Esophagus muscularis mucosa (tissue), 3 donors: ENCODE results near the gene DNM3.

Source experiments
- CTCF ChIP-seq, 3 experiments: fragments of 200-600 bp in 2 of 3; fragments of 450-650 bp in 1 of 3; sonication (generic) in 2 of 3; IDR thresholded peaks; one replicate each; pipeline ENCODE4 v1.5.1; 2017 to 2019; ENCODE audit warnings: antibody characterized with exemption in 3 of 3, mild to moderate bottlenecking in 2 of 3, moderate library complexity in 1 of 3
- EP300 ChIP-seq: sonication (generic); formaldehyde crosslinking; IDR thresholded peaks from one replicate; pipeline ENCODE4 v1.6.1; 2017; ENCODE audit warnings: antibody characterized with exemption

- TF ChIP-seq CTCF (IDR thresholded peaks at IDR 0.05) (no peak), EP300 (no peak)
Measured at GRCh38 chr1:172339842-172340241, 498.5 kb downstream of the DNM3 start.
